GM21825 (cell line): ENCODE measurements around the gene ZNF439.
"Not testable (repeated sequence)": the region's sequence is repeated elsewhere in the genome, so short reads cannot be mapped to it uniquely, and the experiment has no call there.

Experiments used
- ATAC-seq: cut with Tn5 transposase; IDR thresholded peaks from one replicate; pipeline ENCODE4 v1.9.1; 2021; ENCODE audit warnings: mild to moderate bottlenecking, moderate library complexity; ENCODE audit not compliant: unreplicated experiment

Gene ZNF439

DNA sequence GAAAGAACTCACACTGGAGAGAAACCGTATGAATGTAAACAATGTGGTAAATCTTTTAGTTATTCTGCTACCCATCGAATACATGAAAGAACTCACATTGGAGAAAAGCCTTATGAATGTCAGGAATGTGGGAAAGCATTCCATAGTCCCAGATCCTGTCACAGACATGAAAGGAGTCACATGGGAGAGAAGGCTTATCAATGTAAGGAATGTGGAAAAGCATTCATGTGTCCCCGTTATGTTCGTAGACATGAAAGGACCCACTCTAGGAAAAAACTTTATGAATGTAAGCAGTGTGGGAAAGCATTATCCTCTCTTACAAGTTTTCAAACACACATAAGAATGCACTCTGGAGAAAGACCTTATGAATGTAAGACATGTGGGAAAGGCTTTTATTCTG is 19.2 kb downstream of the ZNF439 start:
- ATAC-seq: not testable (repeated sequence)

DNA sequence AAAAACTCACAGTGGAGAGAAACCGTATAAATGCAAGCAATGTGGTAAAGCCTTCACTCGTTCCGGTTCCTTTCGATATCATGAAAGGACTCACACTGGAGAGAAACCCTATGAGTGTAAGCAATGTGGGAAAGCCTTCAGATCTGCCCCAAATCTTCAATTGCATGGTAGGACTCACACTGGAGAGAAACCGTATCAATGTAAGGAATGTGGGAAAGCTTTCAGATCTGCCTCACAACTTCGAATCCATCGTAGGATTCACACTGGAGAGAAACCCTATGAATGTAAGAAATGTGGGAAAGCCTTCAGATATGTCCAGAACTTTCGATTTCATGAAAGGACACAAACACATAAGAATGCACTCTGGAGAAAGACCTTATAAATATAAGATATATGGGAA is 19.7 kb downstream of the ZNF439 start:
- ATAC-seq: no peak

GRCh38 chr19:11872624-11873023 is 24.1 kb downstream of the ZNF439 start:
- ATAC-seq: no peak

DNA sequence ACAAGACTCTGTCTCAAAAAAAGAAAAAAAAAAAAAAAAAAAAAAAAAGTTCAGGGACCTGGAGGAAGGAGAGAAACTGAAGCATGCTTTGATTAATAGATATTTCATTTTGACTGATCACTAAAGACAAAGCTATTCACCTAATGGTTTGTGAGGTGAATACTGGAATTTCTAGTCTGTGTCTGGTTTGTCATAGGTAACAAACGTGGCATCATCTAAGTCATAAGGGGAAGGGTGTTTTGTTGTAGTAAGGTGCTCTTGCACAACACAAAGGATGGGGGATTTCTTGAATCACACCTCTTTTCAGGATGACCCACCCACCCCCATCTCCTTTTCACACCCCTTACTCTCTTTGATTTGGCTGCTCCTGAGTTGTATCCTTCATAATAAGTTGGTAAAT is 25.2 kb downstream of the ZNF439 start:
- ATAC-seq: no peak

DNA sequence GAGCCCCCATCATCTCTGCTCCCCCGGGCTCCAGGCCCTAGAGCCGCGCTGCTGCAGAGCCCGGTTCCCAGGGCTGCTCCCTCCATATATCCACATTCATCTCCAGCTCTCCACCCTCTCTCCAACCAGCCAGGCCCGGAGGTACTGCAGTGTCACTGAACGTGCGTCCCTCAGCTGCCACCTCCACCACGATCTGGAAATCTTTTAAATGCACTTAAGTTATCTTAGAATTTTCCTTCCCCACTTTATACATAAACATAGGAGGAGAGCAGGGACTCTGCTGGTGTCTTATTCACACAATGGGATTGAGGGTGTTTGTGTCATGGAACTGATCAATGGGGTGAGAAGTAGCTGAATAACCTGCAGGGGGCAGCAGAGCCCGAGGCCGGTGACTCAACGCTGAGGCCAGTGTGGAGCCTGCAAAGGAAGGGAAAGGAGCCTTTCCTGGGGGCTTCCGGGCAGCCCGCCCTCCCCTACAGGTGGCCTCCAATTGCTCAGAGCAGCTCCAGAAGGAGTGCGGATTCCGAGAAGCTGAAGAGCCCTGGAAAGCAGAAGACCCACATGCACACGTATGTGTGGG is 31.3 kb downstream of the ZNF439 start:
- ATAC-seq: not testable (repeated sequence)

DNA sequence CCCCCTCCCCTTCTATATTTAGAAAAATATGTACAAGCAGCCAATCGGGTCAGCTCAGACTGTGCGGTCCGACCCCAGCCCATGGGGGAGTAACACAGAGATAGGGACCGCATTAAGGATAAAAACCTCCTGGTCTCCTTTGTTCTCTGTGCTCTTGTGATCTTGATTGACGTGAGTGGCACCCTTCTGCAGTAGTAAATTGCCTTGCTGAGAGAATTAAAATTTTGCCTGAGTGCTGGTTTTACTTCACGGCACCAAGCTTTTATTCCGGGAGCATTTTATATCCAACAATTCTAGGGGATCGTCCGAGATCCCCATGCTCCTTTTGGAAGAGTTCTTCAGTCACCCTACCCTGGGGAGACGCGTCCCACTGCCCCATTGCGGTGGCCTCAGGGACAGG is 32.1 kb downstream of the ZNF439 start:
- no peak for ATAC-seq

- no peak for ATAC-seq
Observed at GRCh38 chr19:11881151-11881800, 32.8 kb downstream of the ZNF439 start.

DNA sequence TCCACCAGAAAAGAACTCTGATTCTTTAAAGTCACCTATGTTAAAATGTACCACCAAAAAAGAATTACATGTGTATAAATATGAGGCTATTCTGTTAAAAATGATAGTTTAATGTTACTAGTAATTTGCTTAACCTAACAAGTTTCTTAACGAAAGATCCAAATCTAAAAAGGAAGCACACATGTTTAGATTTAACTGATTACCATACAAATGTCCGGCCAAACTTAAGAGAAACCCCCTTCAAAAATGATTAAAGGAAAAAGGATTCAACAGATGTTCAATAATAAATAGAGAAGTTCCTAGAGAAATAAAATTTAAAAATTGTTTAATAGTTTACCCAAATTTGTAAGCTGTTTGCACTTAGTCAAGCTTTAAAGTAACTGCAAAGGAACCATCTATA is 34.1 kb downstream of the ZNF439 start:
- ATAC-seq: no peak

GRCh38 chr19:11887234-11887610 is 38.7 kb downstream of the ZNF439 start:
- ATAC-seq: peak; percentile 27

DNA sequence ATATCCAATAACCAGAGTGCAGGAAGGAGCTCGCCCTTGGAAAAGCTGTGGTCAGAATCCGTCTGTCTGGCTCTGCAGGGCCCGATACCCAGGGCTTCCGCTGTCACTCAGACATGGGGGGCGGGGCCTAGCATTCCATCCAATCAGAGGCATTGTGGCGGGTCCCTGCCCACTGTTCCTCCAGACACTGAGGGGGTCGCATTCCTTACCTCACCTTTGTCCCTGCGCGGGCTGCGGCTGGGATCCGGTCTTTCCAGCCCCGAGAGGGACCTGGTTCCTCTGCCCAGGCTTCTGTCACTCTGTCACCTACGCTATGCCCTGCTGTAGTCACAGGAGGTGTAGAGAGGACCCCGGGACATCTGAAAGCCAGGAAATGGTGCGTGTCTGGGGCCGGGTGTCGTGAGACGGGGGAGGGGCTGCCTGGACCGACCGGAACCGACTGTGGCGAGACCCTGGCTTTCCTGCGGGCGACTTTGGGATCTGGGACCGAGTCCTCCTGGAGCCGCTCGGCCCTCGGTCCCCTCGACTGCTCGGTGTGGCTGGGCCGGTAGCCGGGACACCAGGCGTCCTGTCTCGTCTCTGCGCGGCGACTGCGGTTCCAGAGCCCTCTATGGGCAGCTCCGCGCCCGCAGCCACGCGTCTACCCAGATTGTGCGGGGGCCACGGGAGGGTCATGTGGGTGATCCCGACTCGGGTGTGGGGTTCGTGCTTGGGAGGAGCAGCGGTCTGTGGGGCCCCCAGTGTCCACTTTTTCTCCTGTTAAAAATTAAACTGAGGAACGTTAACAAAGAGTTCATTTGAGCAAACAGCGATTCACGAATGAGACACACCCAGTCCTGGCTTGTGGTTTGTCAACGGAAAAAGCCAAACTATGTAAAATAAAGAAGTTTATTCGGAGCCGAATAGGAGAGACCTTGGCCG is 39.3 kb downstream of the ZNF439 start, which contains the start of gene ZNF69:
ZNF69 (plus strand) TSS at position 172 of the 921 bp plus-strand sequence; CDS start at position 314, 142 bp downstream.
- ATAC-seq: peak; percentile 60

- ATAC-seq: not testable (repeated sequence)
Observed at GRCh38 chr19:11889901-11890300, 41.4 kb downstream of the ZNF439 start.

- no peak for ATAC-seq
Observed at GRCh38 chr19:11890634-11891033, 42.1 kb downstream of the ZNF439 start.

GRCh38 chr19:11894851-11895250 is 46.3 kb downstream of the ZNF439 start:
- ATAC-seq: no peak

DNA sequence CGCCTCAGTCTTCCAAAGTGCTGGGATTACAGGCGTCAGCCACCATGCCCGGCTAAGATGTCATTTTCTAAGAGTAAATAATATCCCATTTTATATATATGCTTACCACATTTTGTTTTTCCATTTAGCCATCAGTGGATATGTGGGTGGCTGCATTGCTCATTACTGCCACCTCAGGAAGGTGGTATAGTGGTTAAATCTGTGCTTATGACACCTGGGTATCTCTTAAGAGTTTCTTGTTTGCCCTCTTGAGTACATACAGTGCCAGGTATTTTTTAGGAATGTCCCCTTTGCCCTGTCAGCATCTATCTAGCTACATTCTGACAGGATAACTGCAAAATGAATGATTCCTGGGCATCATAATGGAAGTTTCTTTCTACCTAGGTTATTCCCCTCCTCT is 53.7 kb downstream of the ZNF439 start:
- no peak for ATAC-seq

DNA sequence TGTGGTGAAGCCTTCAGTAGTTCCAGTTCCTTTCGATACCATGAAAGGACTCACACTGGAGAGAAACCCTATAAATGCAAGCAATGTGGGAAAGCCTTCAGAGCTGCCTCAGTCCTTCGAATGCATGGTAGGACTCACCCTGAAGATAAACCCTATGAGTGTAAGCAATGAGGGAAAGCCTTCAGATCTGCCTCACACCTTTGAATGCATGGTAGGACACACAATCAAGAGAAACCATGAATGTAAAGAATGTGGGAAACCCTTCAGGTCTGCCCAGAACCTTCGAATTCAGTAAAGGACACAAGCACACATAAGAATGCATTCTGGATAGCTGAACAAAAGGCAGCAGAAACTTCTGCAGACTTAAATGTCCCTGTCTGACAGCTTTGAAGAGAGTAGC is 57.4 kb downstream of the ZNF439 start:
- no peak for ATAC-seq

DNA sequence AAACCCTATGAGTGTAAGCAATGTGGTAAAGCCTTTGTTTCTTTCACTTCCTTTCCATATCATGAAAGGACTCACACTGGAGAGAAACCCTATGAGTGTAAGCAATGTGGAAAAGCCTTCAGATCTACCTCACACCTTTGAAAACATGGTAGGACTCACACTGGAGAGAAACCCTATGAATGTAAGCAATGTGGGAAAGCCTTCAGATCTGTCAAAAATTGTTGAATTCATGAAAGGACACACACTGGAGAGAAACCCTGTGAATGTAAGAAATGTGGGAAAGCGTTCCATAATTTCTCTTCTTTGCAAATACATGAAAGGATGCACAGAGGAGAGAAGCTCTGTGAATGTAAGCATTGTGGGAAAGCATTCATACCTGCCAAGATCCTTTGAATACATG is 63.4 kb downstream of the ZNF439 start:
- not testable (repeated sequence) for ATAC-seq

GRCh38 chr19:11914417-11915051 is 66.0 kb downstream of the ZNF439 start:
- ATAC-seq: not testable (repeated sequence)
